LNCAP (cell line): ENCODE data around the gene SLC35F3.

Source experiments
- CTCF ChIP-seq: fragments of 450-650 bp; IDR thresholded peaks from 2 replicates; pipeline ENCODE4 v1.5.1; 2017; ENCODE audit warnings: mild to moderate bottlenecking

The SLC35F3 gene

DNA sequence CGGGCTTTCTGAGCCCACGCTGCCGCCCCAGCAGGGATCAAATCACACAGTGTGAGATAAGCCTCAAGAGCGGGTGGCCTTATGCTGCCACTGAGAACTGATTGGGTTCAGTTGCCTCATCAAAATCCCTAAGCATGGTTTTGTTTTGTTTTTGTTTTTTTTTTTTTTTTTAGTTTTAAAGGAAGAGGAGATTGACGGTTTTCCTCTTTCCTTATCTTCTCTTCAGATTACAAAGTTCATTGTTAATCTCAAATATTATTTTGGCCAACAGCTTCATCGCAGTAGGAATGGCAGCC, 469.4 kb downstream of the SLC35F3 start:
- TF ChIP-seq CTCF = no peak
